Caco-2 (cell line): ENCODE results near the gene RTL10. TPM values are rescaled to one million over a fixed set of nuclear protein-coding genes. Genes with fewer than 3 reads are reported as not detected.
A peak's percentile ranks its signal among the peaks of the same experiment; 100 is the strongest.

Experiments
- BruUV-seq: library from RNA; stranded (reverse); fragments of 400-500 nt; replicated peaks from 2 replicates; lab custom pipeline; 2021; lab: Mats Ljungman, UMichigan
- CTCF ChIA-PET: fragments of 300-600 bp; sonication (Branson Sonifier 250); formaldehyde crosslinking; loops from one replicate; lab custom pipeline; 2022; ENCODE audit warnings: antibody characterized with exemption; lab: Charles Lee
- POLR2A ChIA-PET: fragments of 300-600 bp; sonication (Branson Sonifier 250); formaldehyde crosslinking; loops from one replicate; lab custom pipeline; 2022; ENCODE audit warnings: antibody characterized with exemption; lab: Charles Lee
- DNase-seq, 2 experiments: peaks; one replicate each; pipeline versions ENCODE4 v3.0.0 to v3.0.0-alpha.2; 2020 to 2022
- H3K27me3 ChIP-seq: replicated peaks from 2 replicates; pipeline ENCODE4 v1.6.0; 2011; ENCODE audit warnings: low read length; ENCODE audit not compliant: control insufficient read depth, insufficient read depth
- H3K36me3 ChIP-seq: 2 replicates; pipeline ENCODE4 v1.5.1; 2011; ENCODE audit warnings: low read length; ENCODE audit not compliant: control insufficient read depth, insufficient read depth
- H3K4me1 ChIP-seq: fragments of 250-450 bp; sonication (Bioruptor Pico); 2 replicates; pipeline ENCODE4 v1.5.1; 2020; ENCODE audit warnings: mild to moderate bottlenecking
- H3K4me3 ChIP-seq: 2 replicates; pipeline ENCODE4 v1.5.1; 2011; ENCODE audit warnings: low read depth, mild to moderate bottlenecking, control low read depth, low read length
- H3K9me3 ChIP-seq: fragments of 250-450 bp; sonication (Bioruptor Pico); 2 replicates; pipeline ENCODE4 v1.5.1; 2020; ENCODE audit warnings: mild to moderate bottlenecking, moderate library complexity
- H3K27ac Mint-ChIP-seq: one replicate; pipeline ENCODE4 v1.8.0; 2022; ENCODE audit warnings: mixed read lengths; ENCODE audit not compliant: unreplicated experiment
- H3K27me3 Mint-ChIP-seq: one replicate; pipeline ENCODE4 v1.8.0; 2022; ENCODE audit warnings: mixed read lengths; ENCODE audit not compliant: insufficient read depth, unreplicated experiment
- H3K36me3 Mint-ChIP-seq: one replicate; pipeline ENCODE4 v1.8.0; 2022; ENCODE audit warnings: mild to moderate bottlenecking, mixed read lengths; ENCODE audit not compliant: insufficient read depth, unreplicated experiment
- H3K4me1 Mint-ChIP-seq: one replicate; pipeline ENCODE4 v1.8.0; 2022; ENCODE audit warnings: low read depth, mixed read lengths; ENCODE audit not compliant: unreplicated experiment
- H3K4me3 Mint-ChIP-seq: one replicate; pipeline ENCODE4 v1.8.0; 2022; ENCODE audit warnings: mild to moderate bottlenecking, moderate library complexity, mixed read lengths; ENCODE audit not compliant: unreplicated experiment
- H3K9me3 Mint-ChIP-seq: one replicate; pipeline ENCODE4 v1.8.0; 2022; ENCODE audit warnings: mixed read lengths; ENCODE audit not compliant: unreplicated experiment
- intact Hi-C: fragments of 100-400 bp; cut with micrococcal nuclease; formaldehyde crosslinking; loops from one replicate; pipeline ENCODE4 v1.10.0; 2022; ENCODE audit not compliant: unreplicated experiment
- total RNA-seq: library from RNA; stranded (reverse); gene quantifications from 2 replicates; pipeline ENCODE4 v1.2.3, GENCODE V29; 2022
- TF ChIP-seq, protein P1 (sequence below), 2 experiments: fragments of 200-600 bp in 1 of 2; IDR thresholded peaks; 1 replicate in 1 of 2; 2 replicates in 1 of 2; pipeline versions ENCODE4 v1.5.1 to v1.8.0; 2011 to 2022; ENCODE audit warnings: antibody characterized with exemption in 1 of 2, control low read depth in 1 of 2, inconsistent platforms in 1 of 2, low read depth in 1 of 2, low read length in 1 of 2, mild to moderate bottlenecking in 1 of 2, moderate library complexity in 1 of 2; ENCODE audit not compliant: insufficient read depth in 1 of 2, severe bottlenecking in 1 of 2, unreplicated experiment in 1 of 2

Gene RTL10
- total RNA-seq, 1 experiment from 2014 or later, result 27.5 TPM

DNA sequence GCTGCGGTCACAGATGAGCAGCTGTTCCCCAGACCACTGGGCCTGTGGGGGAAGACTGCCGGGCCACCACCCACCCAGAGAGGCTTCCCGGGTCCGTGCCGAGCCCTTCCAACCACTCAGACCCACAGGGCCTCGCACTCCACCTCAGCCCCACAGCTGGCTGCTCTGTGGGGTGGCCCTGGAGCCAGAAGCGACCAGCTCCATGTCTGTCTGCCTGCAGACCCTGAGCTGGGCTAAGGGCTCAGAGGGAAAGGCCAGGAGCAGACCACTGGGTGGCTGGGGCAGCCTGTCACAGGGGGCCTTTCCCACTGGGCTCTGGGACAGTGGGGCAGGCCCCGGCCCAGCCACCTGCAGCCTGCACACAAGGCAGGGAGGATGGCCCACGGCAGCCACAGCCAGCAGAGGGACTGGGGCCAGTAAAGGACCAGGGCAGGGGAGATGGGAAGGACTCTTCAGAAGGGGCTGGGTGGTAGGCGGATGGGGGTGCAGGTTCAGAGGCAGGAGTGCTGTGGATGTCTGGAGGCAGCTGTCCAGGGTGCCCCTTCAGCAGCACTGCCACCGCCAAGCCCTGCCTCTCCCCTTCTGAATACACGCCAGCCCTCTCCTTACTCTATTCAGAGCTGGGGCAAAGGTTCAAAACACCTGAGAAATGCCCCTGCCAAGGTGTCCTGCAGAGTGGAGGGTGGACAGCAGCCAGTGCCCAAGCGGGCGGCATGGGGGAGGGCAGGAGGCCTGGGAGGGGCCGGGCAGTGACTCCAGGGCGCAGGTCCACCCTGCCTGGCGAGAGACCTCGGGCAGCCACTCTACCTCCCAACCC, 32.2 kb downstream of the RTL10 start:
- H3K27ac Mint-ChIP-seq, result no peak overlapping the region
- Histone ChIP-seq H3K4me1 (peaks cover 17% of the 10 kb centered on the region), H3K36me3 (no peaks in the 10 kb centered on the region), H3K9me3 (no peaks in the 10 kb centered on the region), H3K4me3 (no peak overlapping the region), H3K27me3 (no peaks in the 10 kb centered on the region)
- no TSS peak for BruUV-seq
- H3K4me3 Mint-ChIP-seq, result no peak overlapping the region
- peaks cover 5% of the 10 kb centered on the region for H3K36me3 Mint-ChIP-seq
- H3K4me1 Mint-ChIP-seq, result peaks cover 6% of the 10 kb centered on the region
- CTCF ChIA-PET, result interaction anchor here (0.6 kb wide), 1 partner anchor 149 kb away, joined by 3 read pairs; no protein-coding TSS in a partner anchor
- intact Hi-C loops, result no loop called here
- POLR2A ChIA-PET, result no interaction called here
- H3K27me3 Mint-ChIP-seq, result no peaks in the 10 kb centered on the region
- DNase-seq, result no peak
- TF ChIP-seq, protein P1, sequence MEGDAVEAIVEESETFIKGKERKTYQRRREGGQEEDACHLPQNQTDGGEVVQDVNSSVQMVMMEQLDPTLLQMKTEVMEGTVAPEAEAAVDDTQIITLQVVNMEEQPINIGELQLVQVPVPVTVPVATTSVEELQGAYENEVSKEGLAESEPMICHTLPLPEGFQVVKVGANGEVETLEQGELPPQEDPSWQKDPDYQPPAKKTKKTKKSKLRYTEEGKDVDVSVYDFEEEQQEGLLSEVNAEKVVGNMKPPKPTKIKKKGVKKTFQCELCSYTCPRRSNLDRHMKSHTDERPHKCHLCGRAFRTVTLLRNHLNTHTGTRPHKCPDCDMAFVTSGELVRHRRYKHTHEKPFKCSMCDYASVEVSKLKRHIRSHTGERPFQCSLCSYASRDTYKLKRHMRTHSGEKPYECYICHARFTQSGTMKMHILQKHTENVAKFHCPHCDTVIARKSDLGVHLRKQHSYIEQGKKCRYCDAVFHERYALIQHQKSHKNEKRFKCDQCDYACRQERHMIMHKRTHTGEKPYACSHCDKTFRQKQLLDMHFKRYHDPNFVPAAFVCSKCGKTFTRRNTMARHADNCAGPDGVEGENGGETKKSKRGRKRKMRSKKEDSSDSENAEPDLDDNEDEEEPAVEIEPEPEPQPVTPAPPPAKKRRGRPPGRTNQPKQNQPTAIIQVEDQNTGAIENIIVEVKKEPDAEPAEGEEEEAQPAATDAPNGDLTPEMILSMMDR (IDR thresholded peaks at IDR 0.05; ENCODE audit: insufficient read depth in 1 of 2, low read depth in 1 of 2, low read length in 1 of 2, severe bottlenecking in 1 of 2, unreplicated experiment in 1 of 2), result no peak
- no peaks in the 10 kb centered on the region for H3K9me3 Mint-ChIP-seq

DNA sequence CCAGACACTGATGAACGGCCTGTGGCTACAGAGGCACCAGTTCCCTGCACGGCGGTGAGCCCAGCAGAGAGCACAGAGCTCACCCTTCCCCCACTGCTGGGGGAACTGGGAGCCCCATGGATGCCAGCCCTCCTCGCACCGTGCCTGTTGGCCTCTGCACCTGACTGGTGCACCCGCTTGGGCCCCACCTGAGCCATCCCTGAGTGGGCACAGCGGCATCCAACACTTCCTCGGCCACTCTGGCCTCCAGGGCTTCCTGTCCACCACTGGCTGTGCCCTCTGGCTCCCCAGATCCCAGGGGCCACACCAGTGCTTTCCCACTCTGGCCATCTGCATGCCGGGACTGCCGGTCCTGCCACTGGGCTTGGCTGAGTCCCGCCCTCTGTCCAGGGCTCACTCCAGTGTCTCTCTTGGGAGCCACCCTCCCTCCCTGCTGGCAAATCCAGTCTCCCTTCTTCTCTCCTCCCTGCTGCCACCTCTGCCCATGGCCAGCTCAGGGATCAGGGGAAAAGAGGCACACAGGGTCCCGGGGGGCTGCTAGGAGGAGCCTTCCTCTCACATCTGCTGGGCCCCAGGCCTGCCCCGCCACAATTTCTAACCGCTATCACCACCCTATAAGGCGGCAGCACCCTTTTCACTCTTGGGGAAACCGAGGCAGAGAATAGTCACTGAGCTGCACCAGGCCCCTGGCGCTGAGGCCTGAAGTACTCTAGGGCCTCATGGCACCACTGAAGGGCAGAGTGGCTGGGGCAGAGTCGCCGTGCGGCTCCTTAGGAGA, 33.0 kb downstream of the RTL10 start:
- DNase-seq, result no peak
- TF ChIP-seq, protein P1 (IDR thresholded peaks at IDR 0.05; ENCODE audit: insufficient read depth in 1 of 2, low read depth in 1 of 2, low read length in 1 of 2, severe bottlenecking in 1 of 2, unreplicated experiment in 1 of 2), result no peak
- Mint-ChIP-seq H3K36me3 (peaks cover 5% of the 10 kb centered on the region), H3K27ac (no peak overlapping the region), H3K9me3 (no peaks in the 10 kb centered on the region), H3K4me1 (peaks cover 6% of the 10 kb centered on the region), H3K27me3 (no peaks in the 10 kb centered on the region), H3K4me3 (no peak overlapping the region)
- H3K4me1 ChIP-seq, result peaks cover 14% of the 10 kb centered on the region
- ChIA-PET POLR2A (no interaction called here), CTCF (interaction anchor here (0.6 to 0.9 kb wide), 2 partner anchors 132 to 150 kb away, joined by 3 to 4 read pairs; no protein-coding TSS in a partner anchor)
- no peak overlapping the region for H3K4me3 ChIP-seq
- no peaks in the 10 kb centered on the region for H3K36me3 ChIP-seq
- BruUV-seq, result no TSS peak
- H3K9me3 ChIP-seq, result no peaks in the 10 kb centered on the region
- intact Hi-C loops, result no loop called here
- H3K27me3 ChIP-seq, result no peaks in the 10 kb centered on the region

DNA sequence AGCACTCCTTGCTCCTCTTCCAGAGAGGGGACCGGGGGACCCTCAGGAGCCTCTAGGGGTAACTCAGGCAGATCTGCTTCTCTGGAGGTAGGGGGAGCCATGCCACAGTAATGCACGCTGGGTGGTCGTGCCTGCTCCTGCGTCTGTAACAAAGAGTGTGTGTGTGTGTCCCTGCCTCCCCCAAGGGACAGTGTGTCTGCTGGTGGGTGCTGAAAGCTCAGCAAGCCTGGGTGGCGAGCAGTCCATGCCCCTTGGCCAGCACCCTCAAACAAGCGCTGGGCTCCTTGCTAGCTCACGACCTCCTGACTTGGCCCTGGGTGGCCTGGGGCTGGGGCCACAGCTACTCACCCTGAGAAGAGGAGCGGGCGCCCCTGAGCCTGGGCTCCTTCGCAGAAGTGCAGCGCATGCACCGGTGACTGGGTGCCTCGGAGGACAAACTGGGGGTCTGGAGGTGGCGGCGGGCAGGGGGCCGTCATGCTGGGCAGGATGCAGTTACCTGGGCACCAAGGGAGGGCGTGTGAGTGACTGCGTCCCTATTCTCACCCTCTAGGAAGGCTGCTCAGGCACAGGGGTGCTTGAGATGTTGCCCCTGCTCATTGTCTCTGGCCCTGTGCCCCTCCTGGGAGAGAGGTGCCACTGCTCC, 33.7 kb downstream of the RTL10 start:
- Mint-ChIP-seq H3K27ac (no peak overlapping the region), H3K4me3 (no peak overlapping the region), H3K9me3 (no peaks in the 10 kb centered on the region), H3K4me1 (peaks cover 6% of the 10 kb centered on the region), H3K36me3 (peaks cover 5% of the 10 kb centered on the region), H3K27me3 (no peaks in the 10 kb centered on the region)
- intact Hi-C loops, result loop anchor here (1.0 kb wide), 1 partner anchor 89 kb away; no protein-coding TSS in a partner anchor
- H3K36me3 ChIP-seq, result no peaks in the 10 kb centered on the region
- H3K9me3 ChIP-seq, result no peaks in the 10 kb centered on the region
- ChIA-PET CTCF (interaction anchor here (0.9 kb wide), 1 partner anchor 133 kb away, joined by 4 read pairs; no protein-coding TSS in a partner anchor), POLR2A (no interaction called here)
- no peak for DNase-seq
- no peaks in the 10 kb centered on the region for H3K27me3 ChIP-seq
- H3K4me3 ChIP-seq, result no peak overlapping the region
- peaks cover 14% of the 10 kb centered on the region for H3K4me1 ChIP-seq
- TF ChIP-seq, protein P1 (IDR thresholded peaks at IDR 0.05; ENCODE audit: insufficient read depth in 1 of 2, low read depth in 1 of 2, low read length in 1 of 2, severe bottlenecking in 1 of 2, unreplicated experiment in 1 of 2), result peak; percentile 5 to 24
- no TSS peak for BruUV-seq
